Measurements from ENCODE around the gene KIF26B. TPM values are rescaled to one million over a fixed set of nuclear protein-coding genes. Genes with fewer than 3 reads are reported as not detected.

Gene KIF26B
- total and polyA plus RNA-seq, 2 experiments from 2014 or later: 0.03 to 0.76 TPM

DNA sequence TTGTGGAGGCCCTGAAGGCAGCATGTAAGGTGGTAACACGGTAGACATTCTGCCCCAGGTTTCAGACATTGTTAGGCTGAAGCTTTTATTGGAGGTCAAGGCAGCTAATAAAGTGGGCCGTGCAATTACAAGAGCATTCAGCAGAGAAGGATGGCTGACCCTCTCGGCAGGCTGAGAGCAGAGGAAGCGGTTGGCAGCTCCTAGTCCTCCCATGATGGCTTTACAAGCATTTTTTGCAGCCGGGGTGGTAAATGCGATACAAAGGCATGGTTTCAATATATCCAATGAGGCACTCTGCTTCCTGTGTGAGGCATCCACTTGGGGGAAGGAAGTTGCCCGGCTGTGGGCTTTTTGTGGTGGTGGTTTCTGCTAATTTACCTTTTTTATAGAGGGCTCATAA is 14.6 kb downstream of the KIF26B start:
- Histone ChIP-seq H3F3A (replicated peaks; ENCODE audit: low read depth) (no peaks in the 10 kb centered on the region), H3K79me2 (replicated peaks; ENCODE audit: insufficient read depth) (no peaks in the 10 kb centered on the region), H3K9me2 (ENCODE audit: insufficient read depth) (no peaks in the 10 kb centered on the region), H2AFZ (no peak overlapping the region), H3K4me1 (ENCODE audit: insufficient read depth) (peaks cover 15% of the 10 kb centered on the region), H4K20me1 (replicated peaks; ENCODE audit: insufficient read depth) (no peaks in the 10 kb centered on the region), H3K27ac (ENCODE audit: low read depth) (no peak overlapping the region), H3K4me2 (no peak overlapping the region), H3K4me3 (no peak overlapping the region), H3K27me3 (ENCODE audit: insufficient read depth) (no peaks in the 10 kb centered on the region), H3K36me3 (ENCODE audit: insufficient read depth) (no peaks in the 10 kb centered on the region)
- DNase-seq (ENCODE audit: low spot score) (no peak), ATAC-seq (no peak)
- no peak overlapping the region for H3K4me3 Mint-ChIP-seq
- TF ChIP-seq, protein P1, sequence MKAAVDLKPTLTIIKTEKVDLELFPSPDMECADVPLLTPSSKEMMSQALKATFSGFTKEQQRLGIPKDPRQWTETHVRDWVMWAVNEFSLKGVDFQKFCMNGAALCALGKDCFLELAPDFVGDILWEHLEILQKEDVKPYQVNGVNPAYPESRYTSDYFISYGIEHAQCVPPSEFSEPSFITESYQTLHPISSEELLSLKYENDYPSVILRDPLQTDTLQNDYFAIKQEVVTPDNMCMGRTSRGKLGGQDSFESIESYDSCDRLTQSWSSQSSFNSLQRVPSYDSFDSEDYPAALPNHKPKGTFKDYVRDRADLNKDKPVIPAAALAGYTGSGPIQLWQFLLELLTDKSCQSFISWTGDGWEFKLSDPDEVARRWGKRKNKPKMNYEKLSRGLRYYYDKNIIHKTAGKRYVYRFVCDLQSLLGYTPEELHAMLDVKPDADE (IDR thresholded peaks at IDR 0.05): no peak
- no peak overlapping the region for H3K27ac Mint-ChIP-seq
- H3K36me3 Mint-ChIP-seq (ENCODE audit: low read depth): no peaks in the 10 kb centered on the region
- H3K9me3 Mint-ChIP-seq: peaks cover 4% of the 10 kb centered on the region; the same call in 1 of the 3 replicates
- H3K4me1 Mint-ChIP-seq: peaks cover 18% of the 10 kb centered on the region
- H3K27me3 Mint-ChIP-seq (ENCODE audit: insufficient read depth, low read depth, poor library complexity): peaks cover 4% of the 10 kb centered on the region

DNA sequence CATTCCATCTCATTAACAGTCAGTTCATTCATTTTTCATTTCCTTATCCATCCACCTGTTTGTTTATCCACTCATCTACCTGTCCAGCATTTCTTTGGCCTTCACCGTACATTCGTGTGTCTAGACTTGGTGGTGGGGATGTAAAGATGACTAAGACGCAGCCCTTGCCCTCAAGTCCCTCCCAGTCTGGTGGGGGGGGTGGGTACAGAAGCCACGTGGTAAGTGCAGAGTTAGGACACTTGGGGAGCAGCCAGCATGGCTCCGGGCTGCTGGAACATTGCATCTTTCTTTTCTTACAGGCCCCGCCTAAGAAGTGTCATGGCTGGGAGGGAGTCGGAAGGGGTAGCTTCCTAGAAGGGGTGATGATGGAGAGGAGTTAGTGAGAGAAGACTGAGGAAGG is 17.2 kb downstream of the KIF26B start:
- Histone ChIP-seq H3K4me2 (no peak overlapping the region), H4K20me1 (replicated peaks; ENCODE audit: insufficient read depth) (no peaks in the 10 kb centered on the region), H3K27me3 (ENCODE audit: insufficient read depth) (no peaks in the 10 kb centered on the region), H3K79me2 (replicated peaks; ENCODE audit: insufficient read depth) (no peaks in the 10 kb centered on the region), H3K27ac (ENCODE audit: low read depth) (no peak overlapping the region), H3K4me3 (no peak overlapping the region), H3K4me1 (ENCODE audit: insufficient read depth) (0 out of 2 replicates have a peak, but pooled peaks cover 2% of the 10 kb centered on the region), H3K36me3 (ENCODE audit: insufficient read depth) (no peaks in the 10 kb centered on the region), H2AFZ (no peak overlapping the region), H3K9me2 (ENCODE audit: insufficient read depth) (no peaks in the 10 kb centered on the region), H3F3A (replicated peaks; ENCODE audit: low read depth) (no peaks in the 10 kb centered on the region)
- Mint-ChIP-seq H3K4me1 (peaks cover 7% of the 10 kb centered on the region), H3K27me3 (ENCODE audit: insufficient read depth, low read depth, poor library complexity) (peaks cover 4% of the 10 kb centered on the region), H3K27ac (no peak overlapping the region), H3K9me3 (peaks cover 4% of the 10 kb centered on the region; the same call in 1 of the 3 replicates), H3K4me3 (no peak overlapping the region), H3K36me3 (ENCODE audit: low read depth) (no peaks in the 10 kb centered on the region)
- ATAC-seq (no peak), DNase-seq (ENCODE audit: low spot score) (no peak)
- TF ChIP-seq EZH2phosphoT487 (IDR thresholded peaks at IDR 0.05; ENCODE audit: unreplicated experiment): no peak
- TF ChIP-seq, protein P2, sequence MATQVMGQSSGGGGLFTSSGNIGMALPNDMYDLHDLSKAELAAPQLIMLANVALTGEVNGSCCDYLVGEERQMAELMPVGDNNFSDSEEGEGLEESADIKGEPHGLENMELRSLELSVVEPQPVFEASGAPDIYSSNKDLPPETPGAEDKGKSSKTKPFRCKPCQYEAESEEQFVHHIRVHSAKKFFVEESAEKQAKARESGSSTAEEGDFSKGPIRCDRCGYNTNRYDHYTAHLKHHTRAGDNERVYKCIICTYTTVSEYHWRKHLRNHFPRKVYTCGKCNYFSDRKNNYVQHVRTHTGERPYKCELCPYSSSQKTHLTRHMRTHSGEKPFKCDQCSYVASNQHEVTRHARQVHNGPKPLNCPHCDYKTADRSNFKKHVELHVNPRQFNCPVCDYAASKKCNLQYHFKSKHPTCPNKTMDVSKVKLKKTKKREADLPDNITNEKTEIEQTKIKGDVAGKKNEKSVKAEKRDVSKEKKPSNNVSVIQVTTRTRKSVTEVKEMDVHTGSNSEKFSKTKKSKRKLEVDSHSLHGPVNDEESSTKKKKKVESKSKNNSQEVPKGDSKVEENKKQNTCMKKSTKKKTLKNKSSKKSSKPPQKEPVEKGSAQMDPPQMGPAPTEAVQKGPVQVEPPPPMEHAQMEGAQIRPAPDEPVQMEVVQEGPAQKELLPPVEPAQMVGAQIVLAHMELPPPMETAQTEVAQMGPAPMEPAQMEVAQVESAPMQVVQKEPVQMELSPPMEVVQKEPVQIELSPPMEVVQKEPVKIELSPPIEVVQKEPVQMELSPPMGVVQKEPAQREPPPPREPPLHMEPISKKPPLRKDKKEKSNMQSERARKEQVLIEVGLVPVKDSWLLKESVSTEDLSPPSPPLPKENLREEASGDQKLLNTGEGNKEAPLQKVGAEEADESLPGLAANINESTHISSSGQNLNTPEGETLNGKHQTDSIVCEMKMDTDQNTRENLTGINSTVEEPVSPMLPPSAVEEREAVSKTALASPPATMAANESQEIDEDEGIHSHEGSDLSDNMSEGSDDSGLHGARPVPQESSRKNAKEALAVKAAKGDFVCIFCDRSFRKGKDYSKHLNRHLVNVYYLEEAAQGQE (IDR thresholded peaks at IDR 0.05; ENCODE audit: unreplicated experiment): no peak

DNA sequence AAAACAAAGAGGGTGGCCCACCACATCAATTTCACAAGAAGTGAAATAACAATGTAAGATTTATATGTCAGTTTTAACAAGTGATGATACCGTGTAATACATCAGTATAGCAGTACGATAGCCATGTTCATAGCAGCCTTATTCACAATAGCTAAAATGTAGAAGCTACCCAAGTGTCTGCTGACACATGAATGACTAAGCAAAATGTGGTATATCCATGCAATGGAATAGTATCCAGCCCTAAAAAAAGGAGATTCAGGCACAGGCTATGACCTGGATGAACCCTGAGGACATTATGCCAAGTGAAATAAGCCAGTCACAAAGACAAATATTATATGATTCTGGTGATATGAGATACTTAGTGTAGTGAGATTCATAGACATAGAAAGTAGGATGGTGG is 18.0 kb downstream of the KIF26B start:
- DNase-seq (ENCODE audit: low spot score) (no peak), ATAC-seq (no peak)
- H3K27ac Mint-ChIP-seq: no peak overlapping the region
- no peak overlapping the region for H3K27ac ChIP-seq (ENCODE audit: low read depth)
- H3K4me1 Mint-ChIP-seq: no peaks in the 10 kb centered on the region; the same call in 2 of the 3 replicates
- H3K36me3 ChIP-seq (ENCODE audit: insufficient read depth): no peaks in the 10 kb centered on the region
- peaks cover 4% of the 10 kb centered on the region; the same call in 1 of the 3 replicates for H3K9me3 Mint-ChIP-seq
- H3K9me2 ChIP-seq (ENCODE audit: insufficient read depth): no peaks in the 10 kb centered on the region
- no peaks in the 10 kb centered on the region for H4K20me1 ChIP-seq (replicated peaks; ENCODE audit: insufficient read depth)
- no peaks in the 10 kb centered on the region for H3K4me1 ChIP-seq (ENCODE audit: insufficient read depth)
- no peak overlapping the region for H3K4me3 Mint-ChIP-seq
- no peak overlapping the region for H3K4me2 ChIP-seq
- no peaks in the 10 kb centered on the region for H3F3A ChIP-seq (replicated peaks; ENCODE audit: low read depth)
- H3K36me3 Mint-ChIP-seq (ENCODE audit: low read depth): no peaks in the 10 kb centered on the region
- no peak overlapping the region for H3K4me3 ChIP-seq
- H2AFZ ChIP-seq: no peak overlapping the region
- H3K27me3 ChIP-seq (ENCODE audit: insufficient read depth): no peaks in the 10 kb centered on the region
- no peaks in the 10 kb centered on the region for H3K79me2 ChIP-seq (replicated peaks; ENCODE audit: insufficient read depth)
- peaks cover 7% of the 10 kb centered on the region for H3K27me3 Mint-ChIP-seq (ENCODE audit: insufficient read depth, low read depth, poor library complexity)
- TF ChIP-seq EZH2phosphoT487 (IDR thresholded peaks at IDR 0.05; ENCODE audit: unreplicated experiment) (no peak), CREB1 (CRISPR knock-in tag; IDR thresholded peaks at IDR 0.05; ENCODE audit: low read depth) (no peak), EZH2 (IDR thresholded peaks at IDR 0.05; ENCODE audit: low read depth, unreplicated experiment) (no peak), STAT1 (IDR thresholded peaks at IDR 0.05; ENCODE audit: unreplicated experiment) (no peak)
- TF ChIP-seq, protein P2 (IDR thresholded peaks at IDR 0.05; ENCODE audit: unreplicated experiment): no peak
- TF ChIP-seq, protein P1 (IDR thresholded peaks at IDR 0.05): no peak
